GM13976 (cell line): ENCODE measurements around the gene OXCT1.

Experiments
- DNase-seq: peaks from one replicate; pipeline ENCODE4 v3.0.0; 2012; ENCODE audit warnings: low spot score
- in situ Hi-C: fragments of 300-500 bp; cut with MboI; formaldehyde crosslinking; loops from one replicate; pipeline ENCODE4 v1.12.0; 2022; ENCODE audit warnings: low sequenced_read_pairs, mixed read lengths, inconsistent platforms; ENCODE audit not compliant: unreplicated experiment
- TF ChIP-seq, protein P1 (sequence below): IDR thresholded peaks from 2 replicates; pipeline ENCODE4 v1.5.1; 2012; ENCODE audit warnings: borderline replicate concordance, mild to moderate bottlenecking; ENCODE audit not compliant: insufficient read depth; ENCODE audit errors: extremely low read depth, missing control alignments, control extremely low read depth

Gene OXCT1

DNA sequence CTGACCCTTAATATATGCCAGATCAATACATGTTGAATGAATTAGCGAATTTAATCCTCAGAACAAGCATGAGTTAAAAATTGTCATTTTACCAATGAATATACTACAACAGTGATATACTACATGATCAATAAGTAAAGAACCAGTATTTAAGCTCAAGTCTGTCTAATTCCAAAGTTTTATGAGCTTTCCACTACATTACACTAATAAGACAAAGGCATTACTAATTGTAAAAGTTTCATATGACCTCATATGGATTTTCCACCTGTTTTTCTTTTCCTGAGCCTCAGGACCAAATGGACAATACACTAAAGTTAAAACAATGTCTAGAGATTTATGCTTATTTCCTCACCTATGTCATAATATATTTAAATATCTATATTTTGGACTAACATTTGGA lies 80.8 kb downstream of the OXCT1 start:
- no peak for DNase-seq
- in situ Hi-C loops: no loop called here
- TF ChIP-seq, protein P1, sequence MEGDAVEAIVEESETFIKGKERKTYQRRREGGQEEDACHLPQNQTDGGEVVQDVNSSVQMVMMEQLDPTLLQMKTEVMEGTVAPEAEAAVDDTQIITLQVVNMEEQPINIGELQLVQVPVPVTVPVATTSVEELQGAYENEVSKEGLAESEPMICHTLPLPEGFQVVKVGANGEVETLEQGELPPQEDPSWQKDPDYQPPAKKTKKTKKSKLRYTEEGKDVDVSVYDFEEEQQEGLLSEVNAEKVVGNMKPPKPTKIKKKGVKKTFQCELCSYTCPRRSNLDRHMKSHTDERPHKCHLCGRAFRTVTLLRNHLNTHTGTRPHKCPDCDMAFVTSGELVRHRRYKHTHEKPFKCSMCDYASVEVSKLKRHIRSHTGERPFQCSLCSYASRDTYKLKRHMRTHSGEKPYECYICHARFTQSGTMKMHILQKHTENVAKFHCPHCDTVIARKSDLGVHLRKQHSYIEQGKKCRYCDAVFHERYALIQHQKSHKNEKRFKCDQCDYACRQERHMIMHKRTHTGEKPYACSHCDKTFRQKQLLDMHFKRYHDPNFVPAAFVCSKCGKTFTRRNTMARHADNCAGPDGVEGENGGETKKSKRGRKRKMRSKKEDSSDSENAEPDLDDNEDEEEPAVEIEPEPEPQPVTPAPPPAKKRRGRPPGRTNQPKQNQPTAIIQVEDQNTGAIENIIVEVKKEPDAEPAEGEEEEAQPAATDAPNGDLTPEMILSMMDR: no peak

DNA sequence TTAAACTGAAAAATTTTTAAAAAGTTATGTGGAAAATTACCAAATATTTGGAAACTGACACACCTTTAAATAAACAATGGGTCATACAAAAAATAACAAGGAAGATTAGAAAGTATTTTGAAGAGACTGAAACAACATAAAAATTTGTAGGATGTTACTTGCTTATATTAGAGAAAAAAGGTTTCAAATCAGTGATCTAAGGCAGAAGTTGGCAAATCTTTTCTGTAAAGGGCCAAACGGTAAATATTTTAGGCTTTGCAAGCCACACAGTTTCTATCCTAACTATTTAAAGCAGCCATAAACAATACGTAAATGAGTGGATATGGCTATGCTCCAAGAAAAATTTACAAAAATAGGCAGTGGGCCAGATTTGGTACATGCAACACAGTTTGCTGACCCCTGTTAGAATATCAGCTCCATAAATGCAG lies 81.3 kb downstream of the OXCT1 start:
- in situ Hi-C loops: no loop called here
- TF ChIP-seq, protein P1: no peak
- no peak for DNase-seq

DNA sequence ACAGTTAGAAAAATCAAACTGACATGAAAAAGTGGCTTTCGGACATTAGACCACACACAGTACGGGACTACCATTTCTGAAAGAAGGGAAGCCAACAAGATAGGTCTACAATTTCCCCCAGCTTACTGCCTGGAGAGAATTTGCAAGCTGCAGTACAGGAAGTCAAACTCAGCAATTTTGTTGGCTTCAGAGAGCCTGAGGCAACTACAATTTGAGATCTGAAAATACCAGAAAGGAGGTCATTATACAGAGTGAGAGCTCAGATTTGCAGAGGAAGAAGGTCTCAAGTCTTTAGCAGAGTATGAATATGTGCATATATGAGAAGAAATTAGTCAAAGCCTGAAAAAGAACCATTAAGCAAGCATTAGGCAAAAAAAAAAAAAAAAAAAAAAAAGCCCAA lies 83.0 kb downstream of the OXCT1 start:
- no peak for DNase-seq
- TF ChIP-seq, protein P1: no peak
- in situ Hi-C loops: no loop called here

DNA sequence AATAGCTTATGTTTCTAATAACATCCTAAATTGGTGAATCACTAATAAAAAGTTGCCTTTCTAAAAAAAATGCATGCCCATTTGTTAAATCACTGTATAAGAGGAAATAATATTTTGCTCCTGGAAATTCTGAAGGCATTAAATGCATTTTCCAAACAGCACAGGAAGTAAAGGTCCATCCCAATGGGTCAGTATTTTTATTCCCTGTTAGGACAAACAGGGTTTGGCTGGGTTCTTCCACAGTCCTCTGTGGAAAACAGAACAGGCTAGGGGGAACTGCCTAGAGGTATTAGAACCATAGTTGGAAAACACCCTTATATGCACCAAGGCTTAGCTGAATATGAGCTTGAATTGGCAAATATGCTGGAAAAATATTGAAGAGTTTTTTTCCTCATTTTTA lies 85.2 kb downstream of the OXCT1 start:
- in situ Hi-C loops: no loop called here
- DNase-seq: no peak
- TF ChIP-seq, protein P1: no peak

DNA sequence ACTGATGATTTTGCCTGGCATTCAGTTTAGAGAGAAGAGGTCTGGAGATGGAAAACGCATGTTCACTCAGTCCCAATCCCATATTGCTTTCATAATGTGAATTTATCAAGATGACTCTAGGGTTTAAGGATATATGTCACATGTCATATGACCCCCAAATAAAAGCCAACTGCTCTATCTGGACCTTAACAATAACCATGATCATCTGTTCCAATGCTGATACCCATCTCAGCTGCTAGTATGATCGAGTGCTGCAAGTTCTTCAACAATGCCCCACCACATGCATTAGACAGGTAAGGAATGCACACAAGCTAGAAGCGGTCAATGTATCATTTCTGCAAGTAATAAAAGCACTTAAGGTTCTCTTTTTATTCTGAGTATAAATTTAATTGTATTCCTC lies 91.8 kb downstream of the OXCT1 start:
- no peak for DNase-seq
- TF ChIP-seq, protein P1: no peak
- in situ Hi-C loops: no loop called here

DNA sequence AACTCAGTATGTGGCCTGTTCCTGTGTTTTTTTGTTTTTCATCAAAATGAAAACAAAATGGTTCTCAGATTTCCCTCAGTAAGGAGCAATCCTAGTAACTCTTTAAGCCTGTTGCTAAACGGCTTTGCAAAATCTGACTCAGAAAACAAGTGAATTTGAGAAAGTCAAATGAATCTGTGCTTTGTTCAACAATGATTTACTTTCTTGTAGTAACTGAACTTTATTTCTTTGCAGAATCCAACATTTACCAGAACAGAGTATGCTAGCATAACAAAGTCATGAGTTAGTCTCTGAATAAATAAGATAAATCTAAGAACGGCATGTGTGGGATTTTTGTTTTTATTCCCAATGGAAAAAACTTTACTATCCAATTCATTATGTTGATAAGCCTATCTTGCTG lies 93.8 kb downstream of the OXCT1 start:
- TF ChIP-seq, protein P1: no peak
- no peak for DNase-seq
- in situ Hi-C loops: no loop called here

DNA sequence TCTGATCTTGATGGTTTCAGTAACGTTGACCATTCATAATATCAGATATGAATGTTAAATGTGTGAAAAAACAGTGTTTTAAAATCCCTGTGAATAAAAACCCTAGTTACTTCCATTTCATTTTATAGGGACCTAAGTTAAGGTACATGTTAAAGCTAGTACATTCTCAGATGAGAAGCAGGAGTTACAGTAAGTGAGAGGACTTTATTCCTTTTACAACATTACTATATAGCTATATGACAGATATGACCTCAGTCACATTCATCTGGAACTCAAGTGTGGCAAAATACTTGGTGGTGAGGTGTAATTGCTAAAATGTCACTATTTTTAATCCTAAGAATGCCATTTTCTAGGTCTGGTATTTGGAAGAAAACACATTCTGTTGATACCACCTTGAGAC lies 96.4 kb downstream of the OXCT1 start:
- TF ChIP-seq, protein P1: no peak
- in situ Hi-C loops: no loop called here
- no peak for DNase-seq
